SK-N-SH (cell line): ENCODE measurements around the gene GPR132.

Experiments
- EZH2phosphoT487 ChIP-seq: fragments of 200-600 bp; sonication (generic); IDR thresholded peaks from 2 replicates; pipeline ENCODE4 v1.6.1; 2017; ENCODE audit warnings: low read depth, mixed run types, mild to moderate bottlenecking, antibody characterized with exemption, moderate library complexity, borderline replicate concordance
- FOXM1 ChIP-seq: IDR thresholded peaks from 2 replicates; pipeline ENCODE4 v1.4.0; 2012; ENCODE audit warnings: low read depth, mild to moderate bottlenecking
- JUND ChIP-seq: IDR thresholded peaks from 2 replicates; pipeline ENCODE4 v1.4.0; 2012
- NFIC ChIP-seq: IDR thresholded peaks from 2 replicates; pipeline ENCODE4 v1.4.0; 2012; ENCODE audit warnings: borderline replicate concordance
- POLR2AphosphoS5 ChIP-seq: IDR thresholded peaks from 2 replicates; pipeline ENCODE4 v1.6.1; 2012; ENCODE audit warnings: low read depth, low read length
- RFX5 ChIP-seq: IDR thresholded peaks from 2 replicates; pipeline ENCODE4 v1.6.1; 2012; ENCODE audit warnings: mild to moderate bottlenecking, improper control_type of control experiment, low read length
- SIN3A ChIP-seq: IDR thresholded peaks from 2 replicates; pipeline ENCODE4 v1.6.1; 2012; ENCODE audit warnings: low read depth, mild to moderate bottlenecking, low read length, moderate library complexity, borderline replicate concordance
- TAF1 ChIP-seq: IDR thresholded peaks from 2 replicates; pipeline ENCODE4 v1.6.1; 2012; ENCODE audit warnings: low read depth, mild to moderate bottlenecking, low read length, moderate library complexity, borderline replicate concordance
- TF ChIP-seq, protein P1 (sequence below): fragments of 200-600 bp; sonication (generic); IDR thresholded peaks from 2 replicates; pipeline ENCODE4 v1.6.1; 2017; ENCODE audit warnings: antibody characterized with exemption, mild to moderate bottlenecking, moderate library complexity
- TF ChIP-seq, protein P2 (sequence below): fragments of 150-350 bp; IDR thresholded peaks from 2 replicates; pipeline ENCODE4 v1.6.1; 2017; ENCODE audit warnings: antibody characterized with exemption, low read length, low read depth, borderline replicate concordance

DNA sequence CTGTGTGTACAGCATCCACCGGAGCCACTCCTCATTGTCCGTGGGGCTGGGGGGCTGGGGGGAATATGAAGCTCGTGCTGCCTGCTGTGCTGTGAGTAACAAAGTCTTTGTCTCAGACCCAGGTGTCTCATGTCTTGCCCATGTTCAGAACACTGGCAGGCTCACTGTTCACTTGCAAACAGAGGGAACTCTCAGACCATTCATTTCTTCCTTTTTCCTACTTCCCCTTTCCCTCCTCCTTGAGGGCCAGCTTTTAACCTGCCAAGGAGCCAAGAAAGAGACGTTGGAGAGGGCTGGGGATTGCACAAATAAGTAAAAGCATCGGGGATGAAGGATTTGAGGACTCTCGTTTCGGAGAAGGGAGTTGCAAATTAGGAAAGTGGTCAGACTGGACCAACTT, 21.6 kb downstream of the GPR132 start:
- TF ChIP-seq, protein P1, sequence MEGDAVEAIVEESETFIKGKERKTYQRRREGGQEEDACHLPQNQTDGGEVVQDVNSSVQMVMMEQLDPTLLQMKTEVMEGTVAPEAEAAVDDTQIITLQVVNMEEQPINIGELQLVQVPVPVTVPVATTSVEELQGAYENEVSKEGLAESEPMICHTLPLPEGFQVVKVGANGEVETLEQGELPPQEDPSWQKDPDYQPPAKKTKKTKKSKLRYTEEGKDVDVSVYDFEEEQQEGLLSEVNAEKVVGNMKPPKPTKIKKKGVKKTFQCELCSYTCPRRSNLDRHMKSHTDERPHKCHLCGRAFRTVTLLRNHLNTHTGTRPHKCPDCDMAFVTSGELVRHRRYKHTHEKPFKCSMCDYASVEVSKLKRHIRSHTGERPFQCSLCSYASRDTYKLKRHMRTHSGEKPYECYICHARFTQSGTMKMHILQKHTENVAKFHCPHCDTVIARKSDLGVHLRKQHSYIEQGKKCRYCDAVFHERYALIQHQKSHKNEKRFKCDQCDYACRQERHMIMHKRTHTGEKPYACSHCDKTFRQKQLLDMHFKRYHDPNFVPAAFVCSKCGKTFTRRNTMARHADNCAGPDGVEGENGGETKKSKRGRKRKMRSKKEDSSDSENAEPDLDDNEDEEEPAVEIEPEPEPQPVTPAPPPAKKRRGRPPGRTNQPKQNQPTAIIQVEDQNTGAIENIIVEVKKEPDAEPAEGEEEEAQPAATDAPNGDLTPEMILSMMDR: no peak
- no peak for TF ChIP-seq POLR2AphosphoS5
- TF ChIP-seq JUND: no peak
- no peak for TF ChIP-seq RFX5
- TF ChIP-seq FOXM1: no peak
- no peak for TF ChIP-seq NFIC
- no peak for TF ChIP-seq TAF1
- no peak for TF ChIP-seq EZH2phosphoT487
- TF ChIP-seq SIN3A: no peak
- TF ChIP-seq, protein P2, sequence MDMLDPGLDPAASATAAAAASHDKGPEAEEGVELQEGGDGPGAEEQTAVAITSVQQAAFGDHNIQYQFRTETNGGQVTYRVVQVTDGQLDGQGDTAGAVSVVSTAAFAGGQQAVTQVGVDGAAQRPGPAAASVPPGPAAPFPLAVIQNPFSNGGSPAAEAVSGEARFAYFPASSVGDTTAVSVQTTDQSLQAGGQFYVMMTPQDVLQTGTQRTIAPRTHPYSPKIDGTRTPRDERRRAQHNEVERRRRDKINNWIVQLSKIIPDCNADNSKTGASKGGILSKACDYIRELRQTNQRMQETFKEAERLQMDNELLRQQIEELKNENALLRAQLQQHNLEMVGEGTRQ: no peak
